OCI-LY3 (cell line): ENCODE data around the gene PDIA4.

ENCODE experiments used
- H2AFZ ChIP-seq: fragments of 200-600, 300-600 bp; shearing (Covaris generic); 2 replicates; pipeline ENCODE4 v1.6.0; 2014; ENCODE audit warnings: antibody characterized with exemption, low read depth, low read length
- H3K27ac ChIP-seq: fragments of 200-600, 300-600 bp; sonication (generic); 2 replicates; pipeline ENCODE4 v1.5.1; 2014; ENCODE audit warnings: mild to moderate bottlenecking, low read length, moderate library complexity, mixed read lengths
- H3K27me3 ChIP-seq: fragments of 200-600, 300-600 bp; sonication (generic); 2 replicates; pipeline ENCODE4 v1.6.1; 2014; ENCODE audit warnings: low read depth, low read length, mixed read lengths
- H3K36me3 ChIP-seq: fragments of 200-600, 300-600 bp; sonication (generic); replicated peaks from 2 replicates; pipeline ENCODE3; 2014; ENCODE audit warnings: low read depth, low read length, mixed read lengths
- H3K4me1 ChIP-seq: fragments of 300-600, 200-600 bp; sonication (generic); 2 replicates; pipeline ENCODE4 v1.6.1; 2014; ENCODE audit warnings: low read length, mixed read lengths
- H3K4me2 ChIP-seq: fragments of 200-600, 300-600 bp; sonication (generic); 2 replicates; pipeline ENCODE4 v1.6.1; 2014; ENCODE audit warnings: low read length, mixed read lengths
- H3K4me3 ChIP-seq: fragments of 300-600, 200-600 bp; sonication (generic); 2 replicates; pipeline ENCODE4 v1.5.1; 2014; ENCODE audit warnings: antibody characterized with exemption, mild to moderate bottlenecking, low read length, moderate library complexity
- H3K79me2 ChIP-seq: fragments of 300-600, 200-600 bp; shearing (Covaris generic); 2 replicates; pipeline ENCODE4 v1.6.1; 2014; ENCODE audit warnings: mild to moderate bottlenecking, low read length, mixed read lengths
- H3K9ac ChIP-seq: fragments of 300-600, 200-600 bp; shearing (Covaris generic); 2 replicates; pipeline ENCODE4 v1.6.0; 2014; ENCODE audit warnings: mild to moderate bottlenecking, low read length, moderate library complexity
- H3K9me3 ChIP-seq: fragments of 200-600, 300-600 bp; shearing (Covaris generic); 2 replicates; pipeline ENCODE4 v1.6.1; 2014; ENCODE audit warnings: low read length, mixed read lengths; ENCODE audit not compliant: insufficient read depth
- H4K20me1 ChIP-seq: fragments of 200-600, 300-600 bp; sonication (generic); 2 replicates; pipeline ENCODE4 v1.6.1; 2016; ENCODE audit warnings: low read length, mixed read lengths; ENCODE audit not compliant: insufficient read depth
- CTCF ChIP-seq: fragments of 200-600, 300-600 bp; sonication (generic); IDR thresholded peaks from 2 replicates; pipeline ENCODE4 v1.5.1; 2014; ENCODE audit warnings: antibody characterized with exemption, low read length, low read depth
- EZH2phosphoT487 ChIP-seq: fragments of 200-600 bp; shearing (Covaris generic); IDR thresholded peaks from 2 replicates; pipeline ENCODE4 v1.6.1; 2018; ENCODE audit warnings: antibody characterized with exemption, mixed run types, low read depth

The PDIA4 gene

GRCh38 chr7:148972375-148972774, 55.9 kb downstream of the PDIA4 start:
- Histone ChIP-seq H3K4me3 (no peak overlapping the region), H4K20me1 (no peaks in the 10 kb centered on the region), H3K9me3 (no peaks in the 10 kb centered on the region), H3K79me2 (no peaks in the 10 kb centered on the region), H3K27ac (no peak overlapping the region), H3K4me1 (peaks cover 17% of the 10 kb centered on the region), H3K9ac (no peak overlapping the region), H3K27me3 (peaks cover 3% of the 10 kb centered on the region; the same call in 1 of the 2 replicates), H3K4me2 (no peak overlapping the region), H2AFZ (no peak overlapping the region), H3K36me3 (no peaks in the 10 kb centered on the region)
- TF ChIP-seq CTCF: no peak

GRCh38 chr7:148967602-148968001, 60.7 kb downstream of the PDIA4 start:
- Histone ChIP-seq H3K27ac (no peak overlapping the region), H3K79me2 (no peaks in the 10 kb centered on the region), H3K27me3 (peaks cover 3% of the 10 kb centered on the region; the same call in 1 of the 2 replicates), H3K4me1 (peaks cover 20% of the 10 kb centered on the region), H3K4me2 (peak overlapping the region; percentile 98), H3K9me3 (no peaks in the 10 kb centered on the region), H3K4me3 (peak overlapping the region; percentile 84; the same call in 1 of the 2 replicates), H3K36me3 (no peaks in the 10 kb centered on the region), H4K20me1 (no peaks in the 10 kb centered on the region), H2AFZ (no peak overlapping the region), H3K9ac (0 out of 2 replicates have a peak overlapping the region, but pooled peaks have one; percentile 55)
- TF ChIP-seq EZH2phosphoT487 (no peak), CTCF (no peak)

GRCh38 chr7:148967032-148967372, 61.3 kb downstream of the PDIA4 start:
- H3K79me2 ChIP-seq: peaks cover 4% of the 10 kb centered on the region; the same call in 1 of the 2 replicates

More at GRCh38 chr7:148967032-148967372, 61.3 kb downstream of the PDIA4 start:
- H3K36me3 ChIP-seq: no peaks in the 10 kb centered on the region
- H3K4me2 ChIP-seq: peak overlapping the region; percentile 98
- H3K4me3 ChIP-seq: peak overlapping the region; percentile 84
- H3K27me3 ChIP-seq: peaks cover 3% of the 10 kb centered on the region; the same call in 1 of the 2 replicates
- H4K20me1 ChIP-seq: no peaks in the 10 kb centered on the region
- H3K27ac ChIP-seq: no peak overlapping the region
- H3K9me3 ChIP-seq: no peaks in the 10 kb centered on the region
- peak overlapping the region; percentile 82 for H2AFZ ChIP-seq
- H3K9ac ChIP-seq: peak overlapping the region; percentile 55; the same call in 1 of the 2 replicates
- peaks cover 26% of the 10 kb centered on the region for H3K4me1 ChIP-seq
- TF ChIP-seq CTCF (no peak), EZH2phosphoT487 (no peak)
